Erythroblast (primary cell): ENCODE data around the gene TGM3.

Experiments used
- GATA1 ChIP-seq: IDR thresholded peaks from 2 replicates; pipeline ENCODE4 v1.6.1; 2011; ENCODE audit warnings: low read depth, mild to moderate bottlenecking, control low read depth, low read length, moderate library complexity
- POLR2A ChIP-seq: IDR thresholded peaks from 2 replicates; pipeline ENCODE4 v1.6.1; 2011; ENCODE audit warnings: mild to moderate bottlenecking, low read length

DNA sequence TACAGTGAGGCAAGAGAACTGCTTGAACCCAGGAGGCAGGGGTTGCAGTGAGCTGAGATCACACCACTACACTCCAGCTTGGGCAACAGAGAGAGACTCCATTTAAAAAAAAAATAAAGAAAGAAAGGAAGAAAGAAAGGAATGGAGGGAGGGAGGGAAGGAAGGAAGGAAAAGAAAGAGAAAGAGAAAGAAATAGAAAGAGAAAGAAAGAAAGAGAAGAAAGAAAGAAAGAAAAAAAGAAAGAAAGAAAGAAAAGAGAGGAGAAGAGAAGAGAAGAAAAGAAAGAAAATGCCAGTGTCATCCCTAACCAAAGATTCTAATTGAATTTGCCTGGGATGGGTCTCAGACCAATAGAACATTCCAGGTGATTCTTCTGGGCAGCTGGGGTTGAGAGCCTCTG is 4.2 kb downstream of the TGM3 start:
- TF ChIP-seq POLR2A (no peak), GATA1 (no peak)
